Measurements from ENCODE around the gene FAT1. TPM values are rescaled to one million over a fixed set of nuclear protein-coding genes. Genes with fewer than 3 reads are reported as not detected.

The FAT1 gene
- total RNA-seq, 4 donors from 2014 or later, result 21.0 to 109 (median 76.4) TPM

DNA sequence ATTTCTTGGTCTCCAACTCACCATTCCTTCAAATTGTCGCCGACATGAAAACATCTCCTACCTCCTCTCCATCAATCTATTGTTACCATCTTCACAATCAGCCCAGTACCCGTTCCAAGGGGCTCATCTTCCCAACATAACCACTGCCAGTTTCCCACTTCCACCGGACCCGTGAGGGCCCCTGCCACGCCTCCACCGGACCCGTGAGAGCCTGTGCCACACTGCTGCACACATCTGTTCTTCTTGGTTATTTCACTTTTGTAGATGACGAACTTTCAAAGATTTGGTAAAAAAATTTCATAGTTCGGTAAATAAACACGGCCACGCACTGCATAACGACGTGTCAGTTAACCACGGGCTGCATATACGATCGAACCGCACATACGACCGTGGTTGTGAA lies 65.0 kb downstream of the FAT1 start:
- H3K4me1 ChIP-seq, result peaks cover 0 to 7% (median 0%) of the 10 kb centered on the region in 3 donors
- peaks cover 0 to 26% (median 3%) of the 10 kb centered on the region in 3 donors for H3K36me3 ChIP-seq
- H3K27me3 ChIP-seq, result no peaks in the 10 kb centered on the region
- no peak overlapping the region for H3K4me3 ChIP-seq
- no peak for TF ChIP-seq POLR2A (IDR thresholded peaks at IDR 0.05)
- no peak for TF ChIP-seq CTCF (IDR thresholded peaks at IDR 0.05)
- no peak for DNase-seq
- H3K27ac ChIP-seq, result no peak overlapping the region
- intact Hi-C loops (cut with DNase I), result no loop called here
- 88 to 95% methylated on average over 20 of the region's 20 CpGs for WGBS, 2 donors
- no peaks in the 10 kb centered on the region for H3K9me3 ChIP-seq

GRCh38 chr4:186657764-186658163 lies 65.9 kb downstream of the FAT1 start:
- peaks cover 0 to 26% (median 3%) of the 10 kb centered on the region in 3 donors for H3K36me3 ChIP-seq
- no peak overlapping the region for H3K4me3 ChIP-seq
- DNase-seq, result no peak
- no peaks in the 10 kb centered on the region for H3K9me3 ChIP-seq
- no peaks in the 10 kb centered on the region for H3K27me3 ChIP-seq
- 49 to 61% methylated on average over 3 to 4 of the region's 4 CpGs for WGBS, 2 donors
- H3K27ac ChIP-seq, result no peak overlapping the region
- intact Hi-C loops (cut with DNase I), result no loop called here
- H3K4me1 ChIP-seq, result peaks cover 0 to 7% (median 0%) of the 10 kb centered on the region in 3 donors
- TF ChIP-seq CTCF (IDR thresholded peaks at IDR 0.05) (no peak), POLR2A (IDR thresholded peaks at IDR 0.05) (no peak)

DNA sequence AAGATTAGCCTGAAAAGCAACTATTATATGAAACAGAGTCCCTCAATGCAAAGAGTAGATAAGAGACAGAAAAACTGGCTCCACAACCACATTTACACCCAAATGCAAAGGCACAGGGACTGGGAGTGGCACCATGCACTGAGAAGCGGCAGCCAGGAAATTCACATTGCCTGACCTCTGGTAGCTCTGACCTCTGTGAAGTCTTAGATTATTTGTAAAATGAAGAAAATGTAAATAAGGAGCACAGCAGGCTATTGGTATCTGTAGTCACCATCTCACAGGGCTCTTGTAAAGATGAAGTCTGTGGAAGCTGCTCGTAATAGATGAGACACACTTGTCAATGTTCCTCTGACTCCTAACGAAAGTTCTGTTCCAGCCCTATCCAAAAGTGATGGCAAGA lies 69.7 kb downstream of the FAT1 start:
- H3K27me3 ChIP-seq, result no peaks in the 10 kb centered on the region
- H3K9me3 ChIP-seq, result no peaks in the 10 kb centered on the region
- intact Hi-C loops (cut with DNase I), result no loop called here
- no peaks in the 10 kb centered on the region for H3K36me3 ChIP-seq
- H3K4me1 ChIP-seq, result peaks cover 0 to 18% (median 0%) of the 10 kb centered on the region in 3 donors
- no peak overlapping the region for H3K27ac ChIP-seq
- TF ChIP-seq POLR2A (IDR thresholded peaks at IDR 0.05) (no peak), CTCF (IDR thresholded peaks at IDR 0.05) (no peak)
- no peak overlapping the region for H3K4me3 ChIP-seq
- WGBS, 2 donors, result 68 to 79% methylated on average over 2 to 3 of the region's 3 CpGs
- no peak for DNase-seq

GRCh38 chr4:186651624-186652023 lies 72.0 kb downstream of the FAT1 start:
- WGBS, 2 donors, result 69 to 73% methylated on average over 8 to 17 of the region's 21 CpGs
- Histone ChIP-seq H3K27me3 (no peaks in the 10 kb centered on the region), H3K9me3 (no peaks in the 10 kb centered on the region), H3K27ac (peak overlapping the region in 1 of 4 donors; percentile 42), H3K4me3 (peak overlapping the region in 3 of 4 donors; percentile 20 to 57 (median 25)), H3K4me1 (peaks cover 0 to 11% (median 0%) of the 10 kb centered on the region in 3 donors), H3K36me3 (no peaks in the 10 kb centered on the region)
- TF ChIP-seq CTCF (IDR thresholded peaks at IDR 0.05) (no peak), POLR2A (IDR thresholded peaks at IDR 0.05) (no peak)
- intact Hi-C loops (cut with DNase I), result no loop called here
- DNase-seq, result no peak

DNA sequence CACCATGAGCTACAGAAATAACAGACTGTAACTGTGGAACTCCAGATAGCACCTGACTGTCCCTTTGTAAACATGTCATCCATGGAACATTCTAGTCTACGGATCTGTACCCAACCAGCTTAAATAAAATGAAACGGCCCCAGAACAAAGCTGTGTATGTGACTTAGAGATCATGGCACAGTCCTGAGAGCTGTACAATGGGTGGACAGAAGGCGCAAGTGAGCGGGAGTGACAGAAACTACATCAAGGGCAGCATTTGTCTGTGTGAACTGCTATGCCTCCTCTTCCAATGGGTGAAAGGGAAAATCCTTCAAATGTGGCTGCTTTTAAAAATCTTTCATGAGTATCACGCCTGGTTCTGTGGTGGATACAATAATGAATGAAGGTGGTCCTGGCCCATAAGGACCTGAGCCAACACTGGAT lies 72.5 kb downstream of the FAT1 start:
- no peak for TF ChIP-seq POLR2A (IDR thresholded peaks at IDR 0.05)
- no peak for TF ChIP-seq CTCF (IDR thresholded peaks at IDR 0.05)

More for the DNA sequence above, 72.5 kb downstream of the FAT1 start:
- DNase-seq, result no peak
- no peaks in the 10 kb centered on the region for H3K27me3 ChIP-seq
- H3K4me3 ChIP-seq, result peak overlapping the region in 3 of 4 donors; percentile 20 to 57 (median 25)
- intact Hi-C loops (cut with DNase I), result no loop called here
- no peaks in the 10 kb centered on the region for H3K36me3 ChIP-seq
- H3K9me3 ChIP-seq, result no peaks in the 10 kb centered on the region
- H3K4me1 ChIP-seq, result peaks cover 0 to 11% (median 0%) of the 10 kb centered on the region in 3 donors
- peak overlapping the region in 1 of 4 donors; percentile 42 for H3K27ac ChIP-seq
- 83 to 87% methylated on average over 5 of the region's 5 CpGs for WGBS, 2 donors

Measured in esophagus squamous epithelium (tissue), 5 donors.